Ovary (tissue), 9 donors: ENCODE data around the gene UBA52. TPM values are rescaled to one million over a fixed set of nuclear protein-coding genes. Genes with fewer than 3 reads are reported as not detected.

ENCODE experiments used
- DNase-seq, 5 donors: peaks; one replicate each; pipeline ENCODE4 v3.0.0-alpha.2; 2019 to 2020
- H3K27ac ChIP-seq, 2 donors: fragments of 200-600 bp; one replicate each; pipeline versions ENCODE4 v1.5.1 to v1.8.0; 2019 to 2022
- H3K27me3 ChIP-seq: fragments of 200-600 bp; one replicate; pipeline ENCODE4 v1.8.0; 2022
- H3K36me3 ChIP-seq: fragments of 200-600 bp; sonication (generic); one replicate; pipeline ENCODE4 v1.5.1; 2019
- H3K4me1 ChIP-seq: one replicate; pipeline ENCODE4 v1.8.1; 2013; ENCODE audit warnings: mild to moderate bottlenecking, moderate library complexity; ENCODE audit not compliant: insufficient read depth
- H3K4me3 ChIP-seq: fragments of 200-600 bp; sonication (generic); one replicate; pipeline ENCODE4 v1.5.1; 2017
- H3K9me3 ChIP-seq, 2 donors: fragments of 200-600 bp in 1 of 2; sonication (generic) in 1 of 2; one replicate each; pipeline versions ENCODE4 v1.5.1 to v1.8.1; 2013 to 2019; ENCODE audit warnings: mild to moderate bottlenecking in 1 of 2, moderate library complexity in 1 of 2
- EP300 ChIP-seq: sonication (generic); formaldehyde crosslinking; IDR thresholded peaks from one replicate; pipeline ENCODE4 v1.6.1; 2017; ENCODE audit warnings: antibody characterized with exemption
- POLR2A ChIP-seq: fragments of 450-650 bp; IDR thresholded peaks from one replicate; pipeline ENCODE4 v1.6.1; 2017; ENCODE audit warnings: antibody characterized with exemption, mild to moderate bottlenecking, moderate library complexity
- WGBS, 3 donors: extraction: QIAGEN DNeasy Blood & Tissue Kit in 1 of 3; methylation state at CpG; one replicate each; pipeline versions ENCODE4 v1.1.5 to v1.1.7; 2013 to 2017; 5-methylcytosine and 5-hydroxymethylcytosine counted together
- intact Hi-C, 4 donors: fragments of 100-400 bp; cut with DNase I; formaldehyde crosslinking; loops; one replicate each; pipeline versions ENCODE4 v1.11.0 to v1.15.1; 2022 to 2023
- polyA plus RNA-seq, 2 donors: library from polyadenylated mRNA; stranded (reverse); fragments of 200-250 nt in 1 of 2; fragments of 350-450 nt in 1 of 2; fragmentation: Illumina TruSeq in 1 of 2; extraction: RNeasy Lipid Tissue Mini Kit (QIAGEN cat#74804) in 1 of 2; gene quantifications; one replicate each; pipeline ENCODE4 v1.2.3, GENCODE V29; 2013 to 2014
- total RNA-seq, 7 donors: library from RNA; depleted of rRNA in 2 of 7; stranded (reverse); fragments of >200 nt in 2 of 7; fragmentation: NEBNext Ultra II Directional in 3 of 7; extraction: Animal tissue kit (Norgen Biotek cat#: 25700) in 3 of 7; gene quantifications; one replicate each; pipeline versions ENCODE4 v1.1.0 to v1.2.4, GENCODE V29; 2016 to 2023
- TF ChIP-seq, protein P1 (sequence below), 3 donors: fragments of 450-650 bp in 2 of 3; fragments of 200-600 bp in 1 of 3; IDR thresholded peaks; one replicate each; pipeline versions ENCODE4 v1.5.1 to v1.8.0; 2016 to 2022; ENCODE audit warnings: antibody characterized with exemption in 3 of 3, mild to moderate bottlenecking in 1 of 3
- donor health status: DM: no; HTN: no; CAD: no; lungs with moderate emphysema.
- donor health status: DM: no; HTN: no; CAD: no.
- donor health status: Bipolar disorder and iron deficiency.
- donor health status: DM: yes; HTN: yes; CAD: no.
- donor health status: DM: no; HTN: no; CAD: no.
- donor health status: DM: yes; HTN: yes; CAD: no.

Gene UBA52
- total and polyA plus RNA-seq, 9 donors, result 1,269 to 1,882 (median 1,409) TPM

GRCh38 chr19:18605546-18606280 is 34.1 kb downstream of the UBA52 start:
- no peaks in the 10 kb centered on the region for H3K4me1 ChIP-seq
- no peak for DNase-seq
- H3K9me3 ChIP-seq, result no peaks in the 10 kb centered on the region
- intact Hi-C loops, result no loop called here
- 2 to 6% (median 3%) methylated on average over 17 to 65 of the region's 65 CpGs for WGBS, 3 donors
- no peak overlapping the region for H3K4me3 ChIP-seq
- no peak for TF ChIP-seq EP300
- H3K27ac ChIP-seq, result no peak overlapping the region
- H3K27me3 ChIP-seq, result peaks cover 8% of the 10 kb centered on the region
- H3K36me3 ChIP-seq, result no peaks in the 10 kb centered on the region

DNA sequence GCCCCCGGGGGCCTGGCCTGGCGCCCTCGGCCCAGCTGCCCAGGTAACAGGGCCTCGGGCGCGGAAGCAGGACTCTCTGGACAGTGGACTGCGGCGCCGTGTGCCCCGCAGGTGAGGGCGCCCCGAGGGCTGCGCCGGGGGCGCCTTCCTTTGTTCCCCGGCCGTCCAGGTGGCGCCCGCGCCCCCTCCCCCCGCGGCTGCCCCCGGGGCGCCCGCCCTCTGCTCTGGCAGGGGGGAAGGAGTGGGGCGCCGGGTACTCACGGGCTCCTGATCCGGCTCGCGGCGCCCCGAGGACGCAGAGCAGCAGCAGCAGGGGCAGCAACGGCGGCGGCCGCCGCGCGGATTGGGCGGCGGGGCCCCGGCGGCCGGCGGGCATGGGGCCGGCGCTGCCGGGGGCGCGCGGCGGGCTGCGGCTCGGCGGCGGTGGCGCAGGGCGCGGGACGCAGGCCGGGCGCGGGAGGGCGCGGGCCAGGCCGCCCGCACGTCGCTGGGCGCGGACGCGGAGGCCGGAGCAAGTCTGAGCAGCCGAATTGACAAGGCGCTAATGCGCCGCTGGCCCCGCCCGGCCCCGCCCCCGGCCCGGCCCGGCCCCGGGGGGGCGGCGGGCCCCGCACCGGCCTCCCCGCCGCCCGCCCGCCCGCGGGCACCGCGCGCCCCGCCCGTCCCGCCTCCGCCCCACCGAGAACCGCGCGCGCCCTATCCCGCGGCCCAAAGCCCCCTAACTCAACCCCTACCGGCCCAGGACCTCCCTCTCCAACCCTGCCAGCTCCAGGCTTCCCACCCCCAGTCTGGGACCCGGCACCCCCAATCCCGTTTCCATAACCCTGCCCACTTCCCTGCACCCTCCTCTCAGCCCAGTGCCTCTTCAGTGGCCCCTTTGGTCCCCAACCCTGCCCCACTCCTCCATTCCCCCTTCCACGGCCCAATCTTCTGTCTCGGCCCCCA is 34.9 kb downstream of the UBA52 start, which contains the start of gene CRLF1:
Gene CRLF1, minus strand, starts transcription at position 519 of the 945 bp plus-strand sequence. Its CDS starts 143 bp downstream, at position 376.
- TF ChIP-seq POLR2A (no peak), EP300 (no peak)
- TF ChIP-seq, protein P1, sequence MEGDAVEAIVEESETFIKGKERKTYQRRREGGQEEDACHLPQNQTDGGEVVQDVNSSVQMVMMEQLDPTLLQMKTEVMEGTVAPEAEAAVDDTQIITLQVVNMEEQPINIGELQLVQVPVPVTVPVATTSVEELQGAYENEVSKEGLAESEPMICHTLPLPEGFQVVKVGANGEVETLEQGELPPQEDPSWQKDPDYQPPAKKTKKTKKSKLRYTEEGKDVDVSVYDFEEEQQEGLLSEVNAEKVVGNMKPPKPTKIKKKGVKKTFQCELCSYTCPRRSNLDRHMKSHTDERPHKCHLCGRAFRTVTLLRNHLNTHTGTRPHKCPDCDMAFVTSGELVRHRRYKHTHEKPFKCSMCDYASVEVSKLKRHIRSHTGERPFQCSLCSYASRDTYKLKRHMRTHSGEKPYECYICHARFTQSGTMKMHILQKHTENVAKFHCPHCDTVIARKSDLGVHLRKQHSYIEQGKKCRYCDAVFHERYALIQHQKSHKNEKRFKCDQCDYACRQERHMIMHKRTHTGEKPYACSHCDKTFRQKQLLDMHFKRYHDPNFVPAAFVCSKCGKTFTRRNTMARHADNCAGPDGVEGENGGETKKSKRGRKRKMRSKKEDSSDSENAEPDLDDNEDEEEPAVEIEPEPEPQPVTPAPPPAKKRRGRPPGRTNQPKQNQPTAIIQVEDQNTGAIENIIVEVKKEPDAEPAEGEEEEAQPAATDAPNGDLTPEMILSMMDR (IDR thresholded peaks at IDR 0.05), result no peak
- no peak for DNase-seq
- Histone ChIP-seq H3K9me3 (no peaks in the 10 kb centered on the region), H3K4me3 (no peak within 1 kb of the TSS), H3K27ac (no peak within 1 kb of the TSS), H3K4me1 (no peaks in the 10 kb centered on the region), H3K36me3 (no peaks in the 10 kb centered on the region), H3K27me3 (peaks cover 8% of the 10 kb centered on the region)
- intact Hi-C loops, result no loop called here
- WGBS, 3 donors, result 1 to 2% (median 1%) methylated on average over 16 to 112 of the region's 116 CpGs

GRCh38 chr19:18607226-18608101 is 35.8 kb downstream of the UBA52 start:
- H3K27ac ChIP-seq, result no peak overlapping the region
- TF ChIP-seq, protein P1 (IDR thresholded peaks at IDR 0.05), result no peak
- TF ChIP-seq POLR2A, result no peak
- no peak for TF ChIP-seq EP300
- H3K4me3 ChIP-seq, result no peak overlapping the region
- intact Hi-C loops, result no loop called here
- H3K9me3 ChIP-seq, result no peaks in the 10 kb centered on the region
- no peak for DNase-seq
- H3K27me3 ChIP-seq, result peaks cover 8% of the 10 kb centered on the region
- H3K36me3 ChIP-seq, result no peaks in the 10 kb centered on the region
- H3K4me1 ChIP-seq, result no peaks in the 10 kb centered on the region
- 1 to 2% (median 2%) methylated on average over 64 to 68 of the region's 68 CpGs for WGBS, 3 donors

DNA sequence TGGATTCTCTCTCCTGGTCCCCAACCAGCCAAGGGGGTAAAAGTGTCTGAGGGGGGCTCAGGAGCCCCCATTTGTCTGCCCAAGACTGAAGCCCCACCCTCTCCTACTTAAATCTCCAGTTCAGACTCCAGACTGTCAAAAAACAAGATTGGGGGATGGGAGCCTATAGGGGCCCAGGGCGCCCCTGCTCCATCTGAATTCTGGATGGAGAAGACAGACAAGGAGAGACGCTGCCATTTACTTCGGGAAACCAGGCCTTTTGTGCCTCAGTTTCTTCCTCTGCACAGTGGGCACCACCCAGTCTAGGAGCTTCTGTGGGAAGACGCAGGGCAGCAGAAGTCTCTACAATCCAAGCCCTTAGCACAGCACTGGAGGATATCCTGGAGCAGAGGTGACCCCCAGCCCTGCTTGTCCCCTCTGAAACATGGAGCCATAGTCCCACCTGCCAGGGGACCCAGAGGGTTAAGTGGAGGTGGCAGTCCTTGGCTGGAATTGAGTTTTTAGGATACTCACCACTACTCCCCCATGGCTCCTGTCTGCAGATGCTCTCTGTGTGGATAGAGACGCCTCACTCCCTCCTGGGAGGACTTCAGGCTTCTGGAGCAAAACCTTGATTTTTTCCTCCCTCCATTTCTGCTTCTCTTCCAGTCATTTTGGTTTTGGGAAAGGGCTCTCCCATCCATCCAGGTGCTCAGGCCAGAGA is 36.6 kb downstream of the UBA52 start:
- no peak for DNase-seq
- H3K27ac ChIP-seq, result no peak overlapping the region
- peaks cover 11% of the 10 kb centered on the region for H3K27me3 ChIP-seq
- WGBS, 3 donors, result 22 to 32% (median 22%) methylated on average over 5 of the region's 5 CpGs
- H3K4me1 ChIP-seq, result peaks cover 3% of the 10 kb centered on the region
- no peak overlapping the region for H3K4me3 ChIP-seq
- no peaks in the 10 kb centered on the region for H3K9me3 ChIP-seq
- intact Hi-C loops, result no loop called here
- no peaks in the 10 kb centered on the region for H3K36me3 ChIP-seq
- TF ChIP-seq POLR2A (no peak), EP300 (no peak)
- TF ChIP-seq, protein P1 (IDR thresholded peaks at IDR 0.05), result no peak
